HCT116 (cell line): ENCODE data around the gene HOXB8.

ENCODE experiments used
- CEBPB ChIP-seq: IDR thresholded peaks from 2 replicates; pipeline ENCODE4 v1.6.1; 2012; ENCODE audit warnings: low read depth
- EZH2phosphoT487 ChIP-seq: fragments of 200-600 bp; IDR thresholded peaks from 2 replicates; pipeline ENCODE4 v1.6.1; 2018; ENCODE audit warnings: antibody characterized with exemption, borderline replicate concordance
- MAX ChIP-seq: IDR thresholded peaks from 2 replicates; pipeline ENCODE4 v1.6.1; 2012
- POLR2A ChIP-seq: IDR thresholded peaks from 2 replicates; pipeline ENCODE4 v1.7.0; 2011; ENCODE audit warnings: borderline replicate concordance; ENCODE audit not compliant: insufficient read depth, insufficient read length; ENCODE audit errors: extremely low read depth
- POLR2AphosphoS5 ChIP-seq: IDR thresholded peaks from 2 replicates; pipeline ENCODE4 v1.6.1; 2011; ENCODE audit warnings: mild to moderate bottlenecking, low read depth, low read length, moderate library complexity
- RAD21 ChIP-seq: IDR thresholded peaks from 2 replicates; pipeline ENCODE4 v1.6.1; 2012; ENCODE audit warnings: low read depth, mild to moderate bottlenecking
- REST ChIP-seq: IDR thresholded peaks from 2 replicates; pipeline ENCODE4 v1.6.1; 2012; ENCODE audit warnings: low read depth
- SIN3A ChIP-seq: IDR thresholded peaks from 2 replicates; pipeline ENCODE4 v1.6.1; 2012; ENCODE audit warnings: low read depth
- ZNF274 ChIP-seq: fragments of 200-500 bp; sonication (Bioruptor generic); IDR thresholded peaks from 2 replicates; pipeline ENCODE4 v1.6.1; 2014; ENCODE audit warnings: mild to moderate bottlenecking, low read depth, low read length, inconsistent platforms
- TF ChIP-seq, protein P1 (sequence below), 3 experiments: fragments of 200-600 bp in 1 of 3; sonication (generic) in 1 of 3; IDR thresholded peaks in 2 of 3; conservative IDR thresholded peaks in 1 of 3; 2 replicates each; pipeline ENCODE4 v1.5.1; 2012 to 2017; ENCODE audit warnings: low read depth in 2 of 3, low read length in 2 of 3, antibody characterized with exemption in 1 of 3, borderline replicate concordance in 1 of 3, control low read depth in 1 of 3, mild to moderate bottlenecking in 1 of 3, mixed read lengths in 1 of 3, mixed run types in 1 of 3, moderate library complexity in 1 of 3; ENCODE audit not compliant: insufficient read depth in 1 of 3

- TF ChIP-seq REST (no peak), POLR2A (no peak), SIN3A (no peak), POLR2AphosphoS5 (no peak), RAD21 (no peak), CEBPB (no peak), ZNF274 (no peak), EZH2phosphoT487 (no peak), MAX (no peak)
- TF ChIP-seq, protein P1, sequence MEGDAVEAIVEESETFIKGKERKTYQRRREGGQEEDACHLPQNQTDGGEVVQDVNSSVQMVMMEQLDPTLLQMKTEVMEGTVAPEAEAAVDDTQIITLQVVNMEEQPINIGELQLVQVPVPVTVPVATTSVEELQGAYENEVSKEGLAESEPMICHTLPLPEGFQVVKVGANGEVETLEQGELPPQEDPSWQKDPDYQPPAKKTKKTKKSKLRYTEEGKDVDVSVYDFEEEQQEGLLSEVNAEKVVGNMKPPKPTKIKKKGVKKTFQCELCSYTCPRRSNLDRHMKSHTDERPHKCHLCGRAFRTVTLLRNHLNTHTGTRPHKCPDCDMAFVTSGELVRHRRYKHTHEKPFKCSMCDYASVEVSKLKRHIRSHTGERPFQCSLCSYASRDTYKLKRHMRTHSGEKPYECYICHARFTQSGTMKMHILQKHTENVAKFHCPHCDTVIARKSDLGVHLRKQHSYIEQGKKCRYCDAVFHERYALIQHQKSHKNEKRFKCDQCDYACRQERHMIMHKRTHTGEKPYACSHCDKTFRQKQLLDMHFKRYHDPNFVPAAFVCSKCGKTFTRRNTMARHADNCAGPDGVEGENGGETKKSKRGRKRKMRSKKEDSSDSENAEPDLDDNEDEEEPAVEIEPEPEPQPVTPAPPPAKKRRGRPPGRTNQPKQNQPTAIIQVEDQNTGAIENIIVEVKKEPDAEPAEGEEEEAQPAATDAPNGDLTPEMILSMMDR (IDR thresholded peaks at IDR 0.05 in 2 of 3, conservative IDR thresholded peaks at IDR 0.05 in 1 of 3; ENCODE audit: borderline replicate concordance in 1 of 3, insufficient read depth in 1 of 3, low read depth in 2 of 3, low read length in 2 of 3) = no peak
Observed at GRCh38 chr17:48627623-48628521, 12.8 kb upstream of the HOXB8 start.
